HG03571 (cell line): ENCODE measurements around the gene BNC2.

Source experiments
- ATAC-seq: cut with Tn5 transposase; IDR thresholded peaks from one replicate; pipeline ENCODE4 v1.9.1; 2021; ENCODE audit not compliant: unreplicated experiment

The BNC2 gene

DNA sequence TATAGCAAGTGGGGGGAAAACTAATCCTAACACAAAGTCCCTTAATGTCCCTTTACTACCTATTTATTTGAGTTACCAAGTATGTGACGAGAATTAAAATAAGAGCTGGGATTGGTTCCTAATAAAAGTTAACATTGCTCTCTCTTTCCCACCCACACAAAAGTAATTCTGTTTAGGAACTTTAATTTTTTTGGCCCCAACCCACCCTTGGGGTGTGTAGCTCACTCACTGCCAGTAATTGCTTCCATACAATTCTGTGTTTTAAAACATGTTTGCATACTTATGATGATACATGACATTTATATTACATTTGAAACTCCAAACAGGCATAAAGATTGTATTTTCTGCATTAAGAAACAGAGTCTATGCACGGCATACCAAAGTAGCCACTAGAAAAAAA lies 106.5 kb downstream of the BNC2 start:
- no peak for ATAC-seq

DNA sequence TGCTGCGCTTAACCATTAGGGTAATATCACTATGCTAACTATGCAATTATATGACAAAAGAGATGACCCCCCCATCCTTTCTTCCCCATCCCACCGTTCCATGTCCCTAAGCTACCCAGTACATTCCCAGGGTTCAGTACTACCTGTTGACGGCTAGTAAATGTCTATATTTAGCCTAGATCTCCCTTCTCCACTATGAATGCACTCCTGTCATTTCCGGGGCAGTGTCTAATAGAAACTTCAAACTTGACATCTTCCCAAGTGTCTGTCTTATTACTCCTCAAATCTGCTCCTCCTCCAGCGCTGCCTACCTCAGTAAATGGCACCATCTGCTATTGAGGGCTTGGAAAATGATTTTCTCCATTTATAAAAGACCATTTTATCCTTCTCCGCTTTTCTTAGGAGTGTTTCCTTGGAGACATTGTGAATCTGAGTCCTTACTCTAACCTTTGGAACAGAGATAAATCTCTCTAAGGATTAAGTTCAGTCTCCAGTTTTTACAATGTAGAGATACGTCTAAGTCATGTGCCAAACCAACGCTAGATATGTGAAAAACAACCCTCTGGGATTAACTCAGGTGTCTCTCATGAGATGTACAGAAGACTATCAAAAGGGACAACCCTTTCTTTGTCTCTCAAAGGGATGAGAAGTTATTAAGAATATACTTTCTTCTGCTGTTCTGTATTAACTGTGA lies 114.9 kb downstream of the BNC2 start:
- no peak for ATAC-seq

DNA sequence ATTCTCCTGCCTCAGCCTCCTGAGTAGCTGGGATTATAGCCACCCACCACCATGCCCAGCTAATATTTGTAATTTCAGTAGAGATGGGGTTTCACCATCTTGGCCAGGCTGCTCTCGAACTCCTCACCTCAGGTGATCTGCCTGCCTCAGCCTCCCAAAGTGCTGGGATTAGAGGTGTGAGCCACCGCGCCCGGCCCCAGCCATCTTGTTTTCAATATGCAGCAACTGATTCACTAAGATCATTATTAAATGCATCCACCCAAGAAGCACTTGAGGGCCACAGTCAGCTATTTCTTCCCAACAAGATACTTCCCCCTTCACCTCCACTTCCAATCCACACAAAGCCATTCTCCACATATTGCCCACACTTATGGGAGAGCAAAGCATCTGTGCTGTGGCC lies 115.8 kb downstream of the BNC2 start:
- ATAC-seq, result no peak

- ATAC-seq, result no peak
Measured at GRCh38 chr9:16753256-16753655, 117.2 kb downstream of the BNC2 start.

- no peak for ATAC-seq
Measured at GRCh38 chr9:16752601-16753000, 117.9 kb downstream of the BNC2 start.

DNA sequence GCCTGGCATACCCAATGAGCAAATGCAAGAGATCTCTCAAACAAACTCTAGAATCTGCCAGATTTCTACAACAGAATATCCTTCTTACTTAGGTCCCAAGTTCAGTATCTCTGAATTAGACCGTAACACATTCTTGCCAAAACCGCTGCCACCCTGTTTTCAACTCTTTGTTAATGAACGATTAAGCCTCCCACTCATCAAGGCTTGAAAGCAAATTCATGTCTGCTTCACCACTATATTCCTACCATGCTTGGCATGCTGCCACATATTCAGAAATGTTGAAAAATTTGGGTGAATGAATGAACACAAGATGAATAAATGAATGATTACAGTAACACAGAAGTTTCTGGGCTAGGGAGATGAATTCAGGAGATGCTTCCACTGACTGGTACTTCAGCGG lies 119.9 kb downstream of the BNC2 start:
- ATAC-seq, result no peak

DNA sequence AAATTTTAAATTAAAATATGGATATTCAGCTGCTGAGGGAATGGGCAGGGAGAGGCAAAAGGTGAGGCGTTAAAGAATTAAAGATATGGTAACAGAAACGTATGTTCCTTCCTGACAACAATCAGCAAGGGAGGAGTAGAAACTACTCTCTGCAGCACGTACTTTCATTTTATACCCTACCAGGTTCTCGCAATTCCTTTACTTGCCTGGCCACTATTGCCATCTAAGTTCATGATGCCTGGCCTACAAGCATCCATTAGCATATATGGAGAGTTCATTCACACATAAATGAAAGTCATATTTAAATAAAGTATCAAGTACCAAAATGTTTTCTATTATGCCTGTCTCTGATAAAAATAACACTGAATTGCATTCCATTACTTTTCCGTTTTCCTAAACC lies 125.1 kb downstream of the BNC2 start:
- no peak for ATAC-seq

- no peak for ATAC-seq
Measured at GRCh38 chr9:16744394-16744793, 126.1 kb downstream of the BNC2 start.

GRCh38 chr9:16743375-16743774 lies 127.1 kb downstream of the BNC2 start:
- ATAC-seq, result no peak

DNA sequence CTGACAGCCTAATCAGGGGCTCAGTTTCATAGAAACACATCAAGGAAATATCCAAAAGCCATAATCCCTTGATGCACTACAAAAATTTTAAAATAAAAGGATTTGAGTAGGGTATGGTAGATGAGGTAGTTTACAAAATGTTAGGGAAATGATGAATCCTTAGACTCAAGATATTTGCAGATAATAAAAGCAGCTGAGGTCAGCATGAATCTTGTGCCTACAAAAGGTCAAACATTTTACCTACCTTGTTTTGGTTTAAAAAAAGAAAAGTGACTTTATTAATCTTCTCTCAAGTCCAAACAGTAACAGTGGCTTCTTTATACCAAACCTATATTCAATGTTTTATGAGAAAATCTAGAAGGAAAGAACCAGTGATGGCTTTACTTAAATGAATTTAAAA lies 135.5 kb downstream of the BNC2 start:
- no peak for ATAC-seq

GRCh38 chr9:16732546-16732945 lies 137.9 kb downstream of the BNC2 start:
- ATAC-seq, result no peak

- no peak for ATAC-seq
Measured at GRCh38 chr9:16730162-16730561, 140.3 kb downstream of the BNC2 start.

- no peak for ATAC-seq
Measured at GRCh38 chr9:16729651-16730050, 140.8 kb downstream of the BNC2 start.

DNA sequence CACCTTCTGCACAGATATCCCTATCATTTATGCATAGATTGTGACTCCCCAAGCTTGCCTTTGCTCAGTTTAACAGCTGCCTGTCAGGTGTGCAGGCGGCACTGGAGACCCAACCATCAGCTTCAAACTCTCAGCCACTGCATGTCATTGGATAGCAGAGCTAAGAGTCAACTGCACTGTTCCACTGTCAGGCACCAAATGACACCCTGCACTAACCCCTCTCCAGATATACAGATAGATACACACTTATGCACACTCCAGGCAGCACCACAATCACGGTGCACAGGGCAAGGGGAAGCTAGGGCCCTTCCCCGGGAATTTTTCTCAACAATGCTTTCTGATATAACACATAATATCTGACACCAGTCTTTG lies 142.3 kb downstream of the BNC2 start:
- no peak for ATAC-seq

DNA sequence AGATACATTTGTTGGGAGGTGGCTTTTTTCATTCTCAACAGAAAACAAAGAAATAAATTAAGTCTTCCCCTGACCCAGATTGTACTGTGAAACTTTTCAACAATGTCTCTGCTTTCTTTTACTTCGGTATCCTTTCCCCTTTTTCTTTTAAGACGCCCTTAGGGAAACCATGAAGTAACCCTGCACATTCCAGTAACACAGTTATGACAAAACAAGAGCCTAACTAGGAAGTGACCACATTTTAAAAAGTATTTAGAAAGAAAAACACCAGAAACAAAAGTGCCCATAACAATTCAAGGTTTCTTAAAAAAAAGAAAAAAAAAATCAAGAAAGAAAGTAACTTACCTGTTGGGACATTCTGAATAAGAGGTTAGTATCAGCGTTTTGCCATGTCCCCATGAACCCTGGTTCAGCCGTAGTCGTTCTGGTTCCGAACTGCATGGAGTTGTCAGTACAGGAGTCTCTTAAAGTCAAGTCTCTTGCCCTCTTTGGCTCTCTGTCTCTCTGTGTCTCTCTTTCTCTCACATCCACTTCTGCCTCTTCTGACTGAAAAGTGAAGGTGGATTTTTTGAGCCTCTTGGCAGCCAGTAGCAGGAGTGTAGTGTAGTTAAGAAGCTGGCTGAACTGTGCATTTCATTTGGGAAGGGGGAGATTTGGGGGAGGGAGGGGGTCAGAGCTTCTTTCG lies 142.9 kb downstream of the BNC2 start:
- ATAC-seq, result no peak

- no peak for ATAC-seq
Measured at GRCh38 chr9:16726718-16727451, 143.6 kb downstream of the BNC2 start.

DNA sequence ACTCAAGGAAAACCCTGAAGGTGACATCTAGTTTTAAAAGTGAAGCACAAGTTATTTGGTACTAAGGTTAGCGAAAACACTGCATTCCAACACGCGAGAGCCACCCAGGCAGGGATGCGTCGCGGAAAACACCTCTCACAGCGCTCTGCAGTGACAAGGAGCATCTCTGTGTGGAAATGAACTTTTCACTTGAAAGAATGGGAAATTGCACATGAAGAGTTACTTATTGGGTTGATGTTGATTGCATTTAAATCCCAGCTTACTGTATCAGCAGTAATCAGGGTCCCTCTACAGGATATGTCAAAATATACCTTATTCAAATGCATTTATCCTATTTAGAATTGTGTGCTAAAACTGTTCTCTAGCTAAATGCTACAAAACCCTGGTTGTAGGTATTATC lies 144.4 kb downstream of the BNC2 start:
- ATAC-seq, result no peak

DNA sequence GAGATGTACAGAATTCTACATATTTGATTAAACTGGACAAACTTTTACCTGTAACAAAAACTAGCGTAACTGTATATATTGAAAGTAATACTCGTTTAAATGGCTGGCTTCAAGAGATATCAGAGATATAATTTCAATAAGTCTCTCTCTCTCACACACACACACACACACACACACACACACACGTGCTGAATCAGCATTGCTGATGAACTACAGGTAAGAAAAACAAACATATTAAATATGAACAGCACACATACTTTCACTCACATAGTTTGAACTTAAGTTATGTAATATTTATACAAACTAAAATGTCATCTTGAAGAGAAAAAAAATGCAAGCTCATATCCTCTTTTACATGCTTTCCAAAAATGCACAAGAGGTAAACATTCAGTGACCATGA lies 145.4 kb downstream of the BNC2 start:
- ATAC-seq, result no peak

DNA sequence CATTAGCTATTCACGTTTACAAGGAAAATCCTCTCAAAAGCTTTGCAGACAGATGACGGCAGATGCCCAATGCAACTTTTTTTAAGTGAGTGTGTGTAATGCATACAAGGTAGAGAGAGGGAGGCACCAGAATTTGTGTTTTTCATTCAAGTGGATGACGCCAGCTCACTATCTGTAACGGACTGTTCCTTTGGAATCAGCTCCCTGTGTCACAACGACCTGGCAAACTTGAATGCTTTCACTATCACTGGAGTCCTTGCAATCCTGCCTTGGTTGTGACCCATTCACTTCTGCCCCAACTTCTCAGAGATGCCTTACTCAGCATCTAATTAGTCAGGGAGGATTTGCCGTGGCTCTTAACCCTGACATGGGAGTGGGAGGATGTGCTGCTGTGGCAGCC lies 148.5 kb downstream of the BNC2 start:
- ATAC-seq, result no peak

DNA sequence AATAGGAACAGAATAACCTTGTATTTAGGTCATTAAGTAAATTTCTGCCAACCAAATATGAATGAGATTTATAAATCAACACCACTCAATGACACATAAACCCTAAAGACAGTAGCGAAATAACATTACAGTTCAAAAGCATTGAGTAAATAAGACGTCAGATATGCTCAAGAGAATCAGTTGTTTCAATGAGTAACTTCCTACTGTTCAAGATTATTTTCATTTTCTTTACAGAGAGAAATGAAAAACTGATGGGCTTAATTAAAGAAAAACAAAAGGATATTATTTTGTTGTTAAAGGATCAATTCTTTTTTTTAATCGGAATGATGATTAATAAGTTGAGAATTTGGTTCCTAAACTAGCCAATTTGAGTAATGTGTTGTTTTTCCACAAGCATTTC lies 150.1 kb downstream of the BNC2 start:
- no peak for ATAC-seq

- ATAC-seq, result no peak
Measured at GRCh38 chr9:16719921-16720320, 150.5 kb downstream of the BNC2 start.

GRCh38 chr9:16718952-16719351 lies 151.5 kb downstream of the BNC2 start:
- no peak for ATAC-seq
